HG03558 (cell line): ENCODE data around the gene NDUFS7.

Experiments
- ATAC-seq: cut with Tn5 transposase; IDR thresholded peaks from one replicate; pipeline ENCODE4 v1.9.1; 2021; ENCODE audit warnings: moderate number of reproducible peaks; ENCODE audit not compliant: unreplicated experiment; ENCODE audit errors: extremely low read depth

NDUFS7 gene

DNA sequence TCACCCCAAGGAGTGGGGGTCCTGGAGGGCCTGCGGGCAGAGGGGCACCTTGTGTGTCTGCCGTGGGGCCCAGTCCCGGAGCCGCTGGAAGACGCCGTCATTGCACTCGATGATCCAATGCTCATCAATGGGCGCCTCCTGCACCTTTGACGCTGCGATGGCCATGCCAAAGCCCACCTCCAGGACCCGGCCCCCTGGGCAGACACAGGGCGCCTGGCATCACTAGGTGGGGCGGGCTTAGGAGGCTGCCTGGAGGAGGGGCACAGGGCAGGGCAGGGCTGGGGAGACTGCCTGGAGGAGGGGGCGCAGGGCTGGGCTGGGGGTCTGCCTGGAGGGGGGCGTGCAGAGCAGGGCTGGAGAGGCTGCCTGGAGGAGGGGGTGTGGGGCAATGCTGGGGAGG lies 16.0 kb downstream of the NDUFS7 start:
- ATAC-seq = no peak

GRCh38 chr19:1400281-1401137 lies 16.8 kb downstream of the NDUFS7 start:
- ATAC-seq = no peak

- ATAC-seq = no peak
Measured at GRCh38 chr19:1401138-1401888, 17.6 kb downstream of the NDUFS7 start, which contains the start of gene GAMT. Gene GAMT, minus strand, starts transcription at chr19:1401542. Its CDS starts 66 bp downstream, at chr19:1401476.

DNA sequence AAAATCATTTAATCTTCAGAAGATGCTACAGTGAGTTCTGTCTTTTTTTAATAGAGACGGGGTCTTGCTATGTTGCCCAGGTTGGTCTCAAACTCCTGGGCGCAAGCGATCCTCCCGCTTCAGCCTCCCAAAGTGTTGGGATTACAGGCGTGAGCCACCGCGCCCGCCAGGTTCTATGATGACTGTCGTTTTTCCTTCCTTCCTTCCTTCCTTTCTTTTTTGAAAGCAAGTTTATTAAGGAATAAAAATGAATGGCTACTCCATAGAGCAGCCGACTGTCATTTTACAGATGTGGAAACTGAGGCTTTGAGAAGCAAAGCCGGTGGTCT lies 18.1 kb downstream of the NDUFS7 start:
- no peak for ATAC-seq

DNA sequence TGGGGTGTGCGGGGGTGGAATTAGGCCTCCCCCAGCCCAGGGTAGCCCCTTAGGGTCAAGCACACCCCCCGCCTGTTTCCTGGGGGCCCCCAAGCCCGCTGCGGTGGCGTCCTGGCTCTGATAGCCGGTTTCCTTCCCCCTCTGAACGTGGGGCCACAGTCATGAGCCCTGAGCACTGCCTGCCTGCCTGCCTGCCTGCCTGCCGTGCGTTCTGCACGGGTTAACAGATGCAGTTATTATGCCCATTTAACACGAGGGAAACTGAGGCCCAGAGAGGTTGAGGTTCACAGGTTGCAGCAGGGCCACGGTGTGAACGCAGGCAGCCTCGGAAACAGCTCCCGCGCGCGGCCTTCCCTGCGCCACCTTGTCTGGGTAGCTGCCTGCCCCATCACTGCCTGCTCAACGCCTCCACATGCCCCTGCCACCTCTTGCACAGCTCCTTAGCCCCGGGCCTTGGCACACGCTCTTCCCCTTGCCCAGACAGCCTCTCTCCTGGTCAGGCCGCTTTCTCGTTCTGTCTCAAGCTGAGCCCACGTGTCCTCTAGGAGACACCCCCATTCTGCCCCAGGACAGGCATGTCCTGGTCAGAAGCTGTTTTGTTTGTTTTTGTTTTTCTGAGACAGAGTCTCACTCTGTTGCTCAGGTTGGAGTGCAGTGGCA lies 18.8 kb downstream of the NDUFS7 start:
- no peak for ATAC-seq

DNA sequence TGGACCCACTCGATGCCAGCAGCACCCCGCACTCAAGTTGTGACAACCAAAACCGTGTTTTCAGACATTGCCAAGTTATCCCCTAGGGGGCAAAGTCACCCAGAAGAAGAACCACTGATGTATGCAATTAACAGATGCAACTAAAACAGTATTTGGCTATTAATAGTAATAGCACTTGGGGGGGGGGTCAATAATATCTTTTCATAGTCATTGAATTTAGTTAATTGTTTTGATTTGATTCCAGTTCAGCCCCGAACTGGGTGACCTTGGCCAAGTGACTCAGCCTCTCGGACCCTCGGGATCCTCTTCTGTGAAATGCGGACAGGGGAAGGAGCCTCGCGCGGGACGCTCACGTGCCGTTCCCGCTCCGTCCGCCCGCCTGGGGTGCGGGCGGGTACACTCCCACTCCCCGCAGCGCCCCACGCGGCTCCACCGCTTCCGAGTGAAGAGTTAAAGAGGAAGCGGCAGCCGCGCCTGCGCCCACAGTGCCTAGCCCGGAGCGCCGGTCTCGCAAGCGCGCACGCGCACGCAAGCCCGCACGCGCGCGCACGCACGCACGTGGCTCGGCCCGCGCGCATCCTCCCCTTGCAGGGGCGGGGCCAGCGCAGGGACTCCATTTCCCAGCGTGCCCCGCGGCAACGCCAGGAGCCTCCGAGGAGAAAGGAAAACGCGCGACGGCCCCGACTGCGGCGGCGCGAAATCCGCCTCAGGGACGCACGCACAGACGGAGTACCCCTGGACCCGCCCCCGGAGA lies 23.2 kb downstream of the NDUFS7 start:
- ATAC-seq = peak; percentile 45

DNA sequence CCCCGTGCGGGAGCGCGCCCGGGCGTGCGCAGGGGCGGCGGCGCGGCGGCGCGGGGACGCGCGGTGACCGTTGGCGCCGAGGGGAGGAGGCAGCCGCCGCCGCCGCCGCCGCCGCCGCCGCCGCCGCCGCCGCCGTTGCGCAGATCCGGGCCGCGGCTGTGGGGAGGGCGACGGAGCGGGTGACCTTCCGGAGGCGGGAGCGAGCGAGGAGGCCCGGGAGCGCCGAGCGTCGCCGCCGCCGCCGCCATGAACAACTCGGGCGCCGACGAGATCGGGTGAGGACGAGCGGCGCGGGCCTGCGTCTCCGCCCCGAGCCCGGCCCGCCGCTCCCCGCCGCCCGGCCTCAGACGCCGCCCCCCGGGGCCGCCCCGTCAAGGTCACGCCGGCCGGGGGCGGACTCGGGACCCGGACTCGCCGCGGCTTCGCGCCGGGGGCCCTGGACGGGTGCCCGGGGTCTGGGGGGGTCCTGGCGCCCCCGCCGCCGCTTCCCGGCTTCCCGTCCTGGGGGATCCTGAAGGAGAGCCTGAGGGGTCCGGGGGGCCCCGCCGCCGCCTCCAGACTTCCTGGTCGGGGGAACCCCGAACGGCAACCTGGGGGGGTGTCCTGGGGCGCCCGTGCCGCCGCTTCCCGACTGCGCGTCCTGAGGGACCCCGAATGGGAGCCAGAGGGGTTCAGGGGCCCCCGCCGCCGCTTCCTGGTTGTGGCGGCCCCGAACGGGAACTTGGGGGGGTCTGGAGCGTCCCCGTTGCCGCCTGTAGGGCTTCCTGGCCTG lies 24.0 kb downstream of the NDUFS7 start, which contains the start of gene DAZAP1:
TSS of gene DAZAP1 (plus strand) at position 59 of the 772 bp plus-strand sequence. CDS start at position 247, 188 bp downstream.
- peak; percentile 4 for ATAC-seq

DNA sequence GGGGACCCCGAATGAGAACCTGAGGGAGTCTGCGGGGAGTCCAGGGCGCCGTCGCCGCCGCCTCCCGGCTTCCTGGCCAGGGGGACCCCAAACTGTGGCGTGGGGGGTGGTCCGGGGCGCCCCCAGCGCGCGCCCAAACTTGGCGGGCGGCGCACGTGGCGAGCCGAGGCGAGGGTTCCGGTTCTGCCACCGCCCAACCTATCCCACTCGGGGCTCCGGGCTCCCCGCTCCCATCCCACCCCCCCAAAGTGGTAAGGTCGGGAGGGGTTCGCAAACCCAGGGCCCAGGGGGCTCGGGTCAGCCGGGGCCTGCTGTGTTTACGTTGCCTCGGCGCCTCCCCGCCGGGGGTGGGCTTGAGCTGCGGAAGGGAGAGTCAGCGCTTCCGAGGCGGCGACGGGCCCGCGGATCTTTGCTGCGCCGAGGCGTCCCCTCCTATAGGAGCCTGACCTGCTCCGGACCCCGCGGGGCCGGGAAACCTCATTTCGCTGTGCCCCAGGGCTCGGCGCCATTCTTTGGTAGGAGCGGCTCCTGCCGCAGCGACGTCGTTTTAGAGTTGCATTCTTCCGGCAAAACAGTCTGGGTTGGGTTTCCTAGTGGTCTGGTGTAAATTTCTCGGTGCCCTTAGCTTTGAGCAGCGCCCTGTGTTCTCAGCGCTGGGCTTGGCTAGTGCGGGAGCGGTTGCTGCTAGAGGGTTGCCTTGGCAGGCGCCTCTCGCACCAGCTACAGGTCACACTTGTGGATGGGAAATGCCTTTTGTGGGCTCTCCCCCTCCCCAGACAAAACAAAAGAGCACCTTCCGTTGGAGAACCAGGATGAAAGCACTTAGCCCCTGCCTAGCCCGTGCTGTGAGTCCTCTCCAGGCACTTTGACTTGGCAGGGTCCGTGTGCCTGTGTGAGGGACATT lies 24.8 kb downstream of the NDUFS7 start:
- ATAC-seq = no peak

DNA sequence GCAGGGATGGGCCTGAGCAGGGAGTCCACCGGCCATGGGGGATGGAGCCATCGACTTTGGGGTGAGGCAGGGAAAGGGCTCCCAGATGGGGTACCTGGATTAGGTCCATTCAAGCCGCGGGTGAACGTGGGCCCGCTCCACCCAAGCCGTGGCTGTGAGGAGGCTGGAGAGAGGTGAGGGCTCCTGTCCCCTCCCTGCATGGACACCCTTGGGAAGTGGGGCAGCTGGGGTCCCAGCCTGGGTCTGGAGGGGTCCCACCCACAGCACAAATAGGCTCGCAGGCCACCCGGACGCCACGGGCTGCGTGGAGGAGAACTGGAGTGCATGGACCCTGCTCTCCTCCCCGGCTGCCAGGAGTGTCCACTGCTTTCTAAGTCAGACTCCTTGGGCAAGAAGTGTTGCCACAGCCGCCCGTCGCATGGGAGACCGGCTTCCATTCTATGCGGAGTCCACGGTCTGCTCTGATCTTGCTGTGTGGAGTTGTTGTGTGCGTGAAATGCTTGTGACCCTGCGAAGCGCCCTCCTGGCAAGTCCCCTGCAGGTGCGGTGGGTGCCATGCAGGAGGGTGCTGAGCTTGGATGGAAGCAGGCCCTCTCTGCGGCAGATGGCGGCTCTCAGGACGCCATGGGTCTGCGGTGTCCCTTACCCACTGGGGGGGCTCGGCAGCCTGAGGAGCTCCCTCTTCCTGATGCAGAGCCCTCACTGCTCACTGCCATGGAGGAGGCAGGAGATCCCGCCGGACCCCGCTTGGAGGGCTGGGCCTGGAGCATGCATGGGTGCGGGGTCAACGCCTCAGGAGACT lies 25.7 kb downstream of the NDUFS7 start:
- ATAC-seq = no peak

DNA sequence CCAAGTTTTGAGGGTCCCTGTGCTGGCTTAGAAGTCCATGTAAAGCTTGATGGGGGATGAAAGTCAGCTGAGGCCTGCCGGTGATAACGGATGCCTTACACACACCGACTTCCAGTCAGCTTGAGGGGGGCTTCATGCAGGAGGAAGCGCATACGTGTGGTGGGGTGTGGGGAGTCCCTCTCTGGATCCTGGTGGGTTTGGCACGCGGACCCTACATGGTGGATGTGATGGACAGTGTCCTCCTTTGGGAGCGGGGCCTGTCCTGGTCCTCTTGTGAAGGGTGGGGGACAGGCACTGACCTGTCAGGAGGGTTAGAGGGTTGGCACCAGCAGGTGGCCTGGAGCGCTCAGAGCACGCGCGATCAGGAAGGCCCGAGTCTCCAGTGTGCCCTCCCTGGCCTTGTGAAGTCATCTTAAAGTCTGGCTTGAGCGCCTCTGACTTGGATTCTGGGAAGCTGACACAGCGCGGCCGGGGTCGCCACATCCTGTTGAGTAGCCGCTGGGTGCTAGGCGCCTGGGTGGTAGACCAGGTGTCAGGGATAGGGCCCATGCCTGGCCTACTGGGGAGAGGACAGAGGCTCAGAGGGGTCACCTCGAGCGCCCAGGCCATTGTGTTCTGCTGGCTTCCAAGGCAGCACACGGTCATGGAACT lies 26.6 kb downstream of the NDUFS7 start:
- no peak for ATAC-seq

DNA sequence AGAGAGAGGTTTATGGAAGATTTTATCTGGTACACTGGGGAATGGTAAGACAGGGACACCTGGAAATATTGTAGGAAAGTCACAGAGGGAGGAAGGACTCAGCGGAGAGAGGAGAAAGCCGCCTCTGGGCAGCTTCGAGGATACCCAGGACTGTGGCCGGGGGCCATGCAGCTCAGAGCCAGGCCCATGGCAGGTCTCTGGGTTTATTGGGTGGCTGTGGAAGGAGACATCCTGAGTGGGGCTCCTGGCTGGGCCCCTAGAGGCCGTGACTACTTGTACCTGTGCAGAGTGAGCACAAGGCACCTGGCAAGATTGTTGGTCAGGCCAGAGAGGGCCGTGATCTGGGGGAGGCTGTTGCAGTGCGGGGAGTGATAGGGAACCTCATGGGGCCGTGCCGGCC lies 27.1 kb downstream of the NDUFS7 start:
- no peak for ATAC-seq

GRCh38 chr19:1411255-1412191 lies 27.8 kb downstream of the NDUFS7 start:
- no peak for ATAC-seq

- ATAC-seq = no peak
Measured at GRCh38 chr19:1412323-1412923, 28.7 kb downstream of the NDUFS7 start.

- no peak for ATAC-seq
Measured at GRCh38 chr19:1412995-1413800, 29.5 kb downstream of the NDUFS7 start.
